Spleen (tissue), 7 donors: Measurements from ENCODE around the gene RACGAP1.

ENCODE experiments used
- POLR2A ChIP-seq, 3 donors: fragments of 450-650 bp; IDR thresholded peaks; one replicate each; pipeline ENCODE4 v1.5.1; 2017; ENCODE audit warnings: antibody characterized with exemption in 3 of 3, mild to moderate bottlenecking in 1 of 3
- POLR2AphosphoS5 ChIP-seq, 3 donors: sonication (generic); formaldehyde crosslinking; IDR thresholded peaks; one replicate each; pipeline ENCODE4 v1.5.1; 2017; ENCODE audit warnings: antibody characterized with exemption in 3 of 3
- TF ChIP-seq, protein P1 (sequence below), 11 experiments: fragments of 200-600 bp in 7 of 11; fragments of 450-650 bp in 4 of 11; sonication (generic) in 4 of 11; IDR thresholded peaks in 8 of 11; conservative IDR thresholded peaks in 3 of 11; 1 replicate in 7 of 11; 2 replicates in 4 of 11; pipeline versions ENCODE4 v1.4.0 to v1.8.0; 2016 to 2021; ENCODE audit warnings: antibody characterized with exemption in 11 of 11, inconsistent platforms in 4 of 11, mild to moderate bottlenecking in 1 of 11
- donor health status: DM: no; HTN: no; CAD: no; lungs with moderate emphysema.
- donor health status: DM: no; HTN: no; CAD: no.
- donor health status: DM: no; HTN: no; CAD: no.

DNA sequence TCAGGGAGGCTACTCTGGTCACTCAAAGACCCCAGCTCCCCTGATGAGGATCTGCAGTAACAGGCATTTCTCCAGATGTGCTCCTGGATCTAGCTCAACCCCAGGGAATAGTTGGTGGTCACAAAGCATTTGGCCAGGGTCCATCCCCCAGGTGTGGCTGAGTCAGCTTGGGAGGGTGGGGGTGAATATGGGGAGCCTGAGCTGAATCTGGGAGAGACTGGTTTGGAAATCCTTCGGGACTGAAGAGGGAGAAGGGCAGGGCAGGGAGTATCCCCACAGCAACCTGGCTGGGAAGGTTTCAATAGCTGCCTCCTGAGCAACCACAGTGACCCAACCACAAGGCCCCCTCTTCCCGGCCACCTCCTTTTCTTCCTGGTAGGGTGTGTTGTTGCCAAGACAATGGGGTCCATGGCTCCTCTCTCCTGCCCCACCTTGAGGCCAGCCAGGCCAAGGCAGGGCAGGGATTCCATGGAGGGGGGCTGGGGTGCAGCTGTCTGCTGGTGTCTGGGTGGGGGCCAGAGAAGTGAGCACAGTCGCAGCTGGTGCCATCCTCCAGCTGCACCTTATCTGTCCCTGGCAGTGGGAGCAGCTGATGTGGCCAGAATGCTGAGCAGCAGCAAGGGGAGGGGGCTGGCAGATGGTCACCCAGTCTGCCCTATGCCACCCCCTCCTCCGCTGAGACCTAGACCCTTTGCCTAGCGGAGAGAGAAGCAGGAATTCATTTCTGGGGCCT, 37.6 kb upstream of the RACGAP1 start:
- TF ChIP-seq, protein P1, sequence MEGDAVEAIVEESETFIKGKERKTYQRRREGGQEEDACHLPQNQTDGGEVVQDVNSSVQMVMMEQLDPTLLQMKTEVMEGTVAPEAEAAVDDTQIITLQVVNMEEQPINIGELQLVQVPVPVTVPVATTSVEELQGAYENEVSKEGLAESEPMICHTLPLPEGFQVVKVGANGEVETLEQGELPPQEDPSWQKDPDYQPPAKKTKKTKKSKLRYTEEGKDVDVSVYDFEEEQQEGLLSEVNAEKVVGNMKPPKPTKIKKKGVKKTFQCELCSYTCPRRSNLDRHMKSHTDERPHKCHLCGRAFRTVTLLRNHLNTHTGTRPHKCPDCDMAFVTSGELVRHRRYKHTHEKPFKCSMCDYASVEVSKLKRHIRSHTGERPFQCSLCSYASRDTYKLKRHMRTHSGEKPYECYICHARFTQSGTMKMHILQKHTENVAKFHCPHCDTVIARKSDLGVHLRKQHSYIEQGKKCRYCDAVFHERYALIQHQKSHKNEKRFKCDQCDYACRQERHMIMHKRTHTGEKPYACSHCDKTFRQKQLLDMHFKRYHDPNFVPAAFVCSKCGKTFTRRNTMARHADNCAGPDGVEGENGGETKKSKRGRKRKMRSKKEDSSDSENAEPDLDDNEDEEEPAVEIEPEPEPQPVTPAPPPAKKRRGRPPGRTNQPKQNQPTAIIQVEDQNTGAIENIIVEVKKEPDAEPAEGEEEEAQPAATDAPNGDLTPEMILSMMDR (IDR thresholded peaks at IDR 0.05 in 8 of 11, conservative IDR thresholded peaks at IDR 0.05 in 3 of 11): no peak
- TF ChIP-seq POLR2A (IDR thresholded peaks at IDR 0.05): no peak
- no peak for TF ChIP-seq POLR2AphosphoS5 (IDR thresholded peaks at IDR 0.05)
